Esophagus muscularis mucosa (tissue), 3 donors: ENCODE data around the gene RNF43.

Source experiments
- CTCF ChIP-seq, 3 experiments: fragments of 200-600 bp in 2 of 3; fragments of 450-650 bp in 1 of 3; sonication (generic) in 2 of 3; IDR thresholded peaks; one replicate each; pipeline ENCODE4 v1.5.1; 2017 to 2019; ENCODE audit warnings: antibody characterized with exemption in 3 of 3, mild to moderate bottlenecking in 2 of 3, moderate library complexity in 1 of 3
- POLR2A ChIP-seq: fragments of 450-650 bp; IDR thresholded peaks from one replicate; pipeline ENCODE4 v1.6.1; 2017; ENCODE audit warnings: antibody characterized with exemption, moderate library complexity, mild to moderate bottlenecking, low read depth
- POLR2AphosphoS5 ChIP-seq, 2 donors: sonication (generic); formaldehyde crosslinking; IDR thresholded peaks; one replicate each; pipeline ENCODE4 v1.6.1; 2017; ENCODE audit warnings: antibody characterized with exemption in 2 of 2

- TF ChIP-seq CTCF (IDR thresholded peaks at IDR 0.05), result no peak
- no peak for TF ChIP-seq POLR2A
- TF ChIP-seq POLR2AphosphoS5 (IDR thresholded peaks at IDR 0.05), result no peak
Observed at GRCh38 chr17:58402047-58402446, 15.3 kb downstream of the RNF43 start.
